OCI-LY1 (cell line): Measurements from ENCODE around the gene CDH4.

Source experiments
- H2AFZ ChIP-seq: fragments of 200-600 bp; sonication (generic), shearing (Covaris generic); 2 replicates; pipeline ENCODE4 v1.6.0; 2014; ENCODE audit warnings: antibody characterized with exemption, mild to moderate bottlenecking, low read length
- H3F3A ChIP-seq: fragments of 200-600 bp; sonication (generic), shearing (Covaris generic); 2 replicates; pipeline ENCODE4 v1.6.0; 2014; ENCODE audit warnings: mild to moderate bottlenecking, antibody characterized with exemption, low read length, moderate library complexity; ENCODE audit not compliant: insufficient read depth
- H3K27ac ChIP-seq: fragments of 200-600 bp; sonication (generic); 2 replicates; pipeline ENCODE4 v1.5.1; 2014; ENCODE audit warnings: low read length, mixed run types, mild to moderate bottlenecking, low read depth; ENCODE audit not compliant: poor library complexity, severe bottlenecking
- H3K27me3 ChIP-seq: fragments of 200-600 bp; sonication (generic); 2 replicates; pipeline ENCODE4 v1.6.0; 2014; ENCODE audit warnings: antibody characterized with exemption, mild to moderate bottlenecking, low read length, moderate library complexity; ENCODE audit not compliant: insufficient read depth
- H3K36me3 ChIP-seq: fragments of 200-600 bp; sonication (generic); 2 replicates; pipeline ENCODE4 v1.6.1; 2014; ENCODE audit warnings: mild to moderate bottlenecking, antibody characterized with exemption, low read length, moderate library complexity, mixed read lengths; ENCODE audit not compliant: insufficient read depth
- H3K4me1 ChIP-seq: fragments of 200-600 bp; sonication (generic); 2 replicates; pipeline ENCODE4 v1.5.1; 2014; ENCODE audit warnings: mild to moderate bottlenecking, low read length, moderate library complexity; ENCODE audit not compliant: insufficient read depth, severe bottlenecking
- H3K4me2 ChIP-seq: fragments of 200-600 bp; sonication (generic), shearing (Covaris generic); 2 replicates; pipeline ENCODE4 v1.6.1; 2014; ENCODE audit warnings: low read length
- H3K4me3 ChIP-seq: fragments of 200-600 bp; sonication (generic); 2 replicates; pipeline ENCODE4 v1.5.1; 2014; ENCODE audit warnings: low read length, low read depth, mild to moderate bottlenecking, mixed read lengths; ENCODE audit not compliant: poor library complexity, severe bottlenecking
- H3K79me2 ChIP-seq: fragments of 200-600 bp; shearing (Covaris generic); 2 replicates; pipeline ENCODE4 v1.6.1; 2016; ENCODE audit warnings: mixed run types, low read length, mixed read lengths; ENCODE audit not compliant: insufficient read depth
- H3K9ac ChIP-seq: fragments of 200-600 bp; sonication (generic), shearing (Covaris generic); 2 replicates; pipeline ENCODE4 v1.6.1; 2014; ENCODE audit warnings: mild to moderate bottlenecking, low read length, mixed read lengths
- H3K9me2 ChIP-seq: fragments of 200-600 bp; sonication (generic), shearing (Covaris generic); 2 replicates; pipeline ENCODE4 v1.6.1; 2014; ENCODE audit warnings: low read depth, mild to moderate bottlenecking, low read length, mixed read lengths
- H3K9me3 ChIP-seq: fragments of 200-600 bp; shearing (Covaris generic); 2 replicates; pipeline ENCODE4 v1.6.1; 2014; ENCODE audit warnings: low read length, mixed read lengths
- H4K20me1 ChIP-seq: fragments of 200-600 bp; sonication (generic), shearing (Covaris generic); 2 replicates; pipeline ENCODE4 v1.6.0; 2016; ENCODE audit warnings: mild to moderate bottlenecking, low read length; ENCODE audit not compliant: insufficient read depth
- CTCF ChIP-seq: fragments of 200-600 bp; sonication (generic), shearing (Covaris generic); IDR thresholded peaks from 2 replicates; pipeline ENCODE4 v1.5.1; 2017; ENCODE audit warnings: mild to moderate bottlenecking, antibody characterized with exemption, low read length, moderate library complexity, mixed read lengths
- EZH2 ChIP-seq: fragments of 200-600 bp; sonication (generic), shearing (Covaris generic); IDR thresholded peaks from 2 replicates; pipeline ENCODE4 v1.8.0; 2017; ENCODE audit warnings: borderline replicate concordance, mixed run types, mild to moderate bottlenecking, antibody characterized with exemption, low read length, moderate library complexity, mixed read lengths

Gene CDH4

GRCh38 chr20:61233590-61233989, 18.5 kb upstream of the CDH4 start:
- Histone ChIP-seq H3K4me3 (no peak overlapping the region), H3F3A (no peaks in the 10 kb centered on the region), H3K9me2 (no peaks in the 10 kb centered on the region), H3K27ac (no peak overlapping the region), H3K4me1 (no peaks in the 10 kb centered on the region), H4K20me1 (no peaks in the 10 kb centered on the region), H3K9ac (no peak overlapping the region), H2AFZ (no peak overlapping the region), H3K79me2 (no peaks in the 10 kb centered on the region), H3K4me2 (no peak overlapping the region), H3K36me3 (no peaks in the 10 kb centered on the region), H3K27me3 (no peaks in the 10 kb centered on the region), H3K9me3 (no peaks in the 10 kb centered on the region)
- no peak for TF ChIP-seq EZH2
- TF ChIP-seq CTCF: no peak

DNA sequence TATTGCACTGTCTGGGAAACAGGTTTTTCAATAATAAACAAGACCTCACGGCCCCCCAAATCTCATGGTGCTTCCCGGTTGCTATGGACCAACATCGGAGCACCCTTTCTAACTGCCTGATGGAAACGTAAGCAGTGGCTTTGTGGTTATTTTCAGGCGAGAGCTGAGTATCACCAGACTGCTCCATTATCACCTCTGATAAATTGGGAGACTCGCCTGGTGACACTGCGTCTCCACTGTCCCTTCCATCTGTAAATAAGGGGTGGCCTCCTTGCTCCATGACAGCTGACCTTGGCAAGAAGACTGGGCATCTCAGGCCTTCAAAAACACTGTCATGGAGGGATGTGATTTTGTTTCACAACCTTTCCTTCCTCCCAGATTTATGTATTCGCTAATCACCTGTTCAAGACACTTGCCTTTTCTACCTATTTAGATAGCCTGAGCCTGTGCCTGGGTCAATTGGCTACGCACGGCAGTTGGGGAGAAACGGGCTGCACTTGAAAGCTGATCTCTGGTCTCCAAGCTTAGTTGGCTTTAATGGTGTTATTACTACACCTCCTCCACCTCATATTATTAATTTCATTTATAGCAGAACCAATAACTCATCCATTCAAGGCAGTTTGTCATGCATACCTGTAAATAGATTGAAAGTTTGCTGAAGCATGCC, 17.7 kb upstream of the CDH4 start:
- no peaks in the 10 kb centered on the region for H3K36me3 ChIP-seq
- H3K27me3 ChIP-seq: no peaks in the 10 kb centered on the region
- TF ChIP-seq CTCF (no peak), EZH2 (no peak)
- no peak overlapping the region for H3K4me2 ChIP-seq
- H3F3A ChIP-seq: no peaks in the 10 kb centered on the region
- H3K9me3 ChIP-seq: no peaks in the 10 kb centered on the region
- no peaks in the 10 kb centered on the region for H3K9me2 ChIP-seq
- no peak overlapping the region for H3K9ac ChIP-seq
- H4K20me1 ChIP-seq: no peaks in the 10 kb centered on the region
- no peak overlapping the region for H2AFZ ChIP-seq
- no peaks in the 10 kb centered on the region for H3K4me1 ChIP-seq
- no peaks in the 10 kb centered on the region for H3K79me2 ChIP-seq
- no peak overlapping the region for H3K27ac ChIP-seq
- H3K4me3 ChIP-seq: no peak overlapping the region

DNA sequence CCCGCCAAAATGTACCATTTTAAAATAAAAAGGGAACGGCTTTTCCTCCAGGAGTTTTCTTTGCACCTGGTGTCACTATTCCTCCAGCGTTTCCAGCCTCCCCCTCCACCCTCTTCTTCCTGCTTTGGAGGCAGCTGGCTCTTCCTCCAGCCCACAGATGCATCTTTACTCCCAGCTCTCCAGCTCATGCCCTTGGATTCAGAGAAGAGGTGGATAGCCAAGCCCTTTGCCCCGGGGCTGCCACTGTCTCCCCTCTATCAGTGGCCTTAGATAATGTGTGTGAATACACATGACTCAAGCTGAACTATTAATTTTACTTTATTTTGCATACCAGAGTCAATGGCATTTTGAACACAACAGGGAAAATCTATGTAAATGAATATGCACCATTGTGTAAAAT, 15.3 kb upstream of the CDH4 start:
- Histone ChIP-seq H3K4me3 (no peak overlapping the region), H3K9me2 (no peaks in the 10 kb centered on the region), H3K9me3 (no peaks in the 10 kb centered on the region), H2AFZ (no peak overlapping the region), H3K79me2 (no peaks in the 10 kb centered on the region), H4K20me1 (no peaks in the 10 kb centered on the region), H3K4me2 (no peak overlapping the region), H3K36me3 (no peaks in the 10 kb centered on the region), H3K27me3 (no peaks in the 10 kb centered on the region; the same call in 1 of the 2 replicates), H3K4me1 (no peaks in the 10 kb centered on the region), H3K27ac (no peak overlapping the region), H3K9ac (no peak overlapping the region), H3F3A (no peaks in the 10 kb centered on the region)
- TF ChIP-seq CTCF (no peak), EZH2 (no peak)
